ENCODE measurements around the gene SHE.

DNA sequence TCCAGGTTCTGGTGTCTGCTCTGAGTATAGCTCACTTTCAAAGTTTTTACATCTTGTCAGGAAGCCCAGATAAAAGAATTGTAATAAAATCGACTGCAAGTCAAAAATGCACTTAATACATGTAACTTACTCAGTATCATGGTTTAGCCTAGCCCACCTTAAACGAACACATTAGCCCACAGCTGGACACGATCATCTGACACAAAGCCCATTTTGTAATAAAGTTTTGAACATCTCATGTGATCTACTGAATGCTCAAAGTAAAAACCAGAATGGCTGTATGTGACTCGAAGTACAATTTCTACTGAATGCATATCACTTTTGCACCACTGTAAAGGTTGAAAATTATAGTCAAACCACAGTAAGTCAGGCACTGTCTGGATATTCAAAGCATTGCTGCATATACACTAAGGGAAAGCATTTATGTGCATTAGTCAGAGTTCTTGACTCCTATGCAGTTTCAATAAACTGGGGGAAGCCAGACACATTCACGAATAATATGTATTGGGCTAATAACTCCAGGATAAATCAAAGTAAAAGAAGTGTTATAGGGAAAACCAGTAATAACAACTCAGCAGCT lies 12.4 kb downstream of the SHE start:
- TF ChIP-seq GATA3 (IDR thresholded peaks at IDR 0.05; ENCODE audit: low read depth, low read length) = no peak
- TF ChIP-seq GATA2 (IDR thresholded peaks at IDR 0.05; ENCODE audit: low read depth, low read length) = no peak
